MV-4-11 (cell line): ENCODE data around the gene COX4I1.
A peak's percentile ranks its signal among the peaks of the same experiment; 100 is the strongest.
"Not testable (repeated sequence)": the region's sequence is repeated elsewhere in the genome, so short reads cannot be mapped to it uniquely, and the experiment has no call there.

Experiments
- DNase-seq: peaks from one replicate; lab custom pipeline; 2025; lab: John Stamatoyannopoulos, UW

COX4I1 gene

GRCh38 chr16:85824161-85825135 is 25.0 kb downstream of the COX4I1 start:
- DNase-seq: no peak

GRCh38 chr16:85825326-85825725 is 25.8 kb downstream of the COX4I1 start:
- DNase-seq: no peak

- no peak for DNase-seq
These were observed 27.3 kb downstream of the COX4I1 start for GRCh38 chr16:85826686-85827247.

- DNase-seq: no peak
These were observed 28.7 kb downstream of the COX4I1 start for GRCh38 chr16:85828166-85828565.

DNA sequence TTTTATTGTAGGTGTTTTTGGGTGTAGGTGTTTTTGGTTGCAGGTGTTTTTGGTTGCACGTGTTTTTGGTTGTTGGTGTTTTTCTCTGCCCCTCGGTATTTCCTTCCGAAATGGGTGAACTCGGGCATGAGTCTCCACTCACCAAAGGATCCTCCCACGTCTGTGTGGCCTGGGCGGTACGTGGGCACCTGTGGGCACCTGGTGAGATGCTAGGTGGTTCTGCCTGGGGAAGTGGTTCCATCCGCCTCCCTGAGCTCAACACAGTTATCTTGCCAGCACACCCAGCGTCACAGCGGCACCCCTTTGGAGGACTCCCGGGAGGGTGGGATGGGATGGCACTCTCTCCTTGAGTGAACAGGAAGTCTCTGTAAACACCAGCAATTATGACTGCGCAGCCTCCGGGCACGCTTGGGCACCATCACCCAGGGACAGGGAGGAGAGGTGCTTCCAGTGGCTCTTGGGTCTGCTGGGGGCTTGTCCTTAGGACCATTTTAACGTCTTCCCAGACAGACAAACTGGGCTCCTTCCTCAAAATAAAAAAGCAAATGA is 29.8 kb downstream of the COX4I1 start:
- DNase-seq: no peak

- DNase-seq: peak; percentile 94
These were observed 30.4 kb downstream of the COX4I1 start for GRCh38 chr16:85829751-85830445.

- DNase-seq: no peak
These were observed 31.3 kb downstream of the COX4I1 start for GRCh38 chr16:85830821-85831220.

- DNase-seq: peak; percentile 37
These were observed 33.2 kb downstream of the COX4I1 start for GRCh38 chr16:85832570-85833218.

DNA sequence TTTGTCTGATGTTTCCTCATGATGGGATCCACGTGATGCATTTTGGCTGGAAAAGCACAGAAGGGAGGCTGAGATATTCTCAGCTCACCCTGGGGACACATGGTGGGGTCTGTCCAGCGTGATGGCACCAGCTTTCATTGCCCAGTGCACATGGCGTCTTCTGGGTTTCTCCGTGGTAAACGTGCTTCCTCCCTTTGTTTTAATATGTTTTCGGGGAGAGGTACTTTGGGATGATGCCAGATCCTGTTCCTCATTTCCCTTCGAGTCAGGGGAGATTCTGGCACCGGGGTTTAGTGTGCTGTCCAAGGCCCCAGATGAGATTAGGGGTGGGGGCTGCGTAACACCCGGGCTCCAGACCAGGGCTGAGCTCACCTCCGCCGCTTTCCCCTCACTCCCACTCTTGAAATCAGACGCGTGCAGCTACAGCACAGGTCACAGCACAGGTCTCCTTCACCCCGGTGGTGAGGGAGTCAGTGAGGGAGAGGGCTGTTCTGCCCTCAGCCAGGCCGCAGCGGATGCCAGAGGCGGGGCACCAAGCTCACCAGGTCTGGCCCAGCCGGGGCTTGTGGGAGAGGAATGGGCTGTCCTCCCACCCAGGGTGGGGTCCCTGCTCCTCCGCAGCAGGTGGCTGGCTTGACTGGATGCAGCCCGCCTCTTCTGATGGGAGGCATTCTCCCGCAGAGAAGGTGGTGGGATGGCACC is 33.9 kb downstream of the COX4I1 start:
- no peak for DNase-seq

GRCh38 chr16:85834741-85835140 is 35.2 kb downstream of the COX4I1 start:
- DNase-seq: no peak

DNA sequence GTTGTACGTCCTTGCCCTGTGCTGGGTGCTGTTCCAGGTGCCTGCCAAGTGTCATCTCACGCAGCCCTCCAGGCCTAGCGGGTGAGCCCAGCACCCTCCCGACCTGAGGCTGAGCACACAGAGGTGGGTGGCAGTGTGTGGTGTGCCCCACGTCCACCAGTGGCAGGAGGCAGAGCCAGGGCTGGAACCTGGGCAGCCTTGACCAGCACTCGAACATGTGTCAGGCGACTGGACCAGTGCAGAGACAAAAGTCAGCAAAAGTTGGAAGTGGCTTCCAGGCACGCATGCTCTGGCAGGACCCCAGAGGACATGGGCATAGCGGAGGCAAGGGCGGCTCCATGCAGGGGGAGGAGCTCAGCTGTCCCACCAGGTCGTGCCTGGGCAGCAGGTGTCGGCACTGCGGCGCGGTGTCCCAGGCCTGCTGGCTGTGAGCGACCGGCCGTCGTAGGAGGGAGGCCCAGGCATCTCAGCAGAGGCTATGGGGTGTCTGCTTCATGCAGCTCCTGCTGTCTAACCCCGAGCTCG is 35.8 kb downstream of the COX4I1 start:
- no peak for DNase-seq

DNA sequence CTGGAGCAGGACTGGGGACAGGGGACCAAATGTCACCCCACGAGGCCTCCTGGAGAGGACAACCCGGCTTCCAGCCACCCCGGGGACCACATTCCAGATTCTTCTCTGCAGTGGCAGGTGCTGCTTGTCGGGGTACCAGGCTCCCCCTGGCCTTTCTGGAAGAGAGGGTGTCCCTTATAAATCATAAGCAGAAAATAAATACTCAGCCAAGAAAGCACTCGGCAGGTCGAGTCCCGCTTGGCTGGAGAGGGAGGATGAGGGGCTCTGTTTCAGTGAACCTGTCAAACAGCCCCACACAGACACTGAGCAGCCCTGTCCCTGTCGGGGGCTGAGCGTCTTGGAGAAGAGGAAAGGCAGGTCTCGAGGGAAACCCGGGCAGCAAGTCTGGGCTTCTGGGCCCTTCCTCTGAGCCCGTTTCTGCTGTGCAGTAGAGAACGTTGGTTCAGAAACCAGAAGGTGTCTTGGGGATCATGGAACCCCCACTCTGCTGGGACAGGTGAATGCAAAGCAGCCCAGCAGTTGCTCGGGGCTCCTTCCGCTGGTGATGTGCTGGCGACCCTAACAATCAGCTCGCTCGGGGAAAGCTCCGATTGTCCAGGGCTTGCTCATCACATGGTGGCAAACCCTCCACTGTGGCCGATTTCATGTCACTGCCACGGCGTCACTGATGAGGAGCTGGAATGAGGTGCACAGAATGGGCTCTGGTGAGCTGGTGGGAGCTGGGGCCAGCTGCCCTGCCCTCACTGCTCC is 36.6 kb downstream of the COX4I1 start:
- DNase-seq: no peak

DNA sequence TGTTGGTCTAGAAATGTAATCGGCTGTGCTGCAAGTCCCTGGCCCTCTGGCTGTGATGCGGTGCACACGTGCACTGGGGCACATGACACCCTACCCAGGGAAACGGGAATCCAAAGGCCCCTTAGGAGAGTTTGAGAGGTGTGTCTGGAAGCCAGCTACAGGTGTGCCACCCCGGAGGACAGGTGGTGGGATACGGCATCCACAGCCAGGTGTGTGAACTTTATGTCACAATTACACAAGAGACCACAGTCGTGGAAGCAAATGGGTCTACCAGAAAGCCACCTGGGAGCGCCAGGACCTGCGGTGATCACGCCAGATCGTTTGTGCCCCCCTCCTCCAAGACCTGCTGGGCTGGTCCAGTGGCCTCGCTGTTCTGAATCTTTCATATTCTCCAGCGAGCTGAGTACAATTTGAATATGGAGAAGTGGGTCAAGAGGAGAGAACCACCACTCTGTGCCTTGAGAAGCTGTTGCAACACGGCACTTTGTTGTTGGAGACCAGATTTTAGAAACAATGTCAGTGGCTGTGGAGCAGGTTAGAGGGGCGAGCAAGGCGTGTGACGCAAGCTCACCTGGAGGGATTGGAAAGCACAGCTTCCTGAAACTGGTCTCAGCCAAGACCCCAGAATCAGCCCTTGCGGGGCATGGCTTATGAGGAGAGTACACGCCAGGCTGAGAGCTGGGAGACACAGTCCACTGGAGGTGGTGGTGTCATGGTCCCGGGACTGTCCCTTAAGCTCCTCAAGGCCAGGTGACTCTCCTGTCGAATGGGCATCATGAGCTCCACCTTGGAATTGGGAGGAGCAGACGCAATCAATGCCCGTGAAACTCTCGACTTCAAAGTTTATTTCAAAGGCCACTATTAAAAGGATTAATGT is 37.4 kb downstream of the COX4I1 start:
- DNase-seq: peak; percentile 57

DNA sequence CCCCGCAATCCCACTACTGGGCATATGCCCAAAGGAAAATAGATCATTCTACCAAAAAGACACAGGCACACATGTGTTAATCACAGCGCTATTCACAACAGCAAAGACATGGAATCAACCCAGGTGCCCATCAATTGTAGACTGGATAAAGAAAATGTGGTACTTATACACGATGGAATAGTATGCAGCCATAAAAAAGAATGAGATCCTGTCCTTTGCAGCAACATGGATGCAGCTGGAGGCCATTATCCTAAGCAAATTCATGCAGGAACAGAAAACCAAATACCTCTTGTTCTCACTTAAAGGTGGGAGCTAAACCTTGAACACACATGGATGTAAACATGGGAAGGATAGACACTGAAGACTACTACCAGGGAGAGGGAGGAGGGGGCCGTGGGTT is 38.2 kb downstream of the COX4I1 start:
- DNase-seq: not testable (repeated sequence)

DNA sequence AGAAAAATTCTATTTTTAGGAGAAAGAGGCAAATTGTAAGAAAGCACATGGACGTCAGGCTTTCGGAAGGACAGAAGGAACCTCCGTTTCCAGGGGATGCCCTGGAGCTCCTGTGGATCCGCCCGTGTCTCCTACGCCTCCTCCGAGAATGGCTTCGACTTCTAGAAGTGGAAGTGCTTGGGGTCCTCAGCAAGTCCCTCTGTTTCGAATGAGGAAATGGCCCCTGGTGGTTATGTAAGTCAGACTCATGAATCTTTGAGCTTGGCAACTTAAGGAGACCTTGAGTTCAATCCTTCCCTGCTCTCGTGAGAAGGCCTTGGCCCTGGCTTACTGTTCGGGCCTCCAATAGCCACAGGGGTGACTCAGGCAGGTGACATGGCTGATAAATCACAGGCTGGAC is 38.9 kb downstream of the COX4I1 start:
- DNase-seq: peak; percentile 99

GRCh38 chr16:85838876-85839585 is 39.5 kb downstream of the COX4I1 start:
- DNase-seq: no peak

- peak; percentile 90 for DNase-seq
These were observed 40.3 kb downstream of the COX4I1 start for GRCh38 chr16:85839681-85840240.

- DNase-seq: no peak
These were observed 40.9 kb downstream of the COX4I1 start for GRCh38 chr16:85840395-85840794.
